Loucy (cell line): ENCODE measurements around the gene KDM4E.
"Not testable (repeated sequence)": the region's sequence is repeated elsewhere in the genome, so short reads cannot be mapped to it uniquely, and the experiment has no call there.

Experiments used
- H2AFZ ChIP-seq: fragments of 200-600 bp; sonication (generic); 2 replicates; pipeline ENCODE4 v1.6.0; 2016; ENCODE audit warnings: antibody characterized with exemption, mild to moderate bottlenecking, low read length, moderate library complexity
- H3F3A ChIP-seq: fragments of 200-600 bp; 2 replicates; pipeline ENCODE4 v1.6.0; 2016; ENCODE audit warnings: antibody characterized with exemption, low read depth, mild to moderate bottlenecking
- H3K27me3 ChIP-seq: fragments of 200-600 bp; sonication (generic); 2 replicates; pipeline ENCODE4 v1.6.1; 2014; ENCODE audit warnings: low read length, mild to moderate bottlenecking; ENCODE audit not compliant: insufficient read depth, poor library complexity, severe bottlenecking
- H3K36me3 ChIP-seq: fragments of 200-600 bp; sonication (generic); 2 replicates; pipeline ENCODE4 v1.6.1; 2016; ENCODE audit warnings: low read length; ENCODE audit not compliant: insufficient read depth
- H3K4me1 ChIP-seq: fragments of 200-600 bp; sonication (generic); 2 replicates; pipeline ENCODE4 v1.5.1; 2014; ENCODE audit warnings: low read length, mild to moderate bottlenecking; ENCODE audit not compliant: insufficient read depth, poor library complexity, severe bottlenecking
- H3K4me2 ChIP-seq: fragments of 200-600 bp; sonication (generic); 2 replicates; pipeline ENCODE4 v1.6.0; 2014; ENCODE audit warnings: antibody characterized with exemption, low read length, low read depth, mild to moderate bottlenecking; ENCODE audit not compliant: poor library complexity, severe bottlenecking
- H3K4me3 ChIP-seq: fragments of 200-600 bp; sonication (generic); 2 replicates; pipeline ENCODE4 v1.5.1; 2014; ENCODE audit warnings: low read length, mild to moderate bottlenecking, mixed read lengths; ENCODE audit not compliant: poor library complexity, severe bottlenecking
- H3K79me2 ChIP-seq: fragments of 200-600 bp; sonication (generic); 2 replicates; pipeline ENCODE4 v1.6.1; 2014; ENCODE audit warnings: low read length; ENCODE audit not compliant: insufficient read depth
- H3K9ac ChIP-seq: fragments of 200-600 bp; sonication (generic); 2 replicates; pipeline ENCODE4 v1.6.0; 2014; ENCODE audit warnings: mild to moderate bottlenecking, low read depth, low read length, moderate library complexity; ENCODE audit not compliant: poor library complexity, severe bottlenecking
- H3K9me2 ChIP-seq: fragments of 200-600 bp; sonication (generic); replicated peaks from 2 replicates; pipeline ENCODE4 v1.6.1; 2016; ENCODE audit warnings: low read depth, low read length, mixed read lengths
- H3K9me3 ChIP-seq: fragments of 200-600 bp; sonication (generic); 2 replicates; pipeline ENCODE4 v1.6.1; 2014; ENCODE audit warnings: mild to moderate bottlenecking, antibody characterized with exemption, low read length, low read depth; ENCODE audit not compliant: insufficient read depth
- H4K20me1 ChIP-seq: fragments of 200-600 bp; sonication (generic); 2 replicates; pipeline ENCODE4 v1.6.0; 2014; ENCODE audit warnings: antibody characterized with exemption, low read length, mild to moderate bottlenecking; ENCODE audit not compliant: insufficient read depth, poor library complexity, severe bottlenecking
- CTCF ChIP-seq: fragments of 200-600 bp; sonication (generic); conservative IDR thresholded peaks from 2 replicates; pipeline ENCODE4 v1.5.1; 2014; ENCODE audit warnings: mild to moderate bottlenecking, antibody characterized with exemption, low read length
- EZH2phosphoT487 ChIP-seq: fragments of 200-600 bp; IDR thresholded peaks from 2 replicates; pipeline ENCODE4 v1.6.1; 2018; ENCODE audit warnings: antibody characterized with exemption, mild to moderate bottlenecking, moderate library complexity, borderline replicate concordance

KDM4E gene

DNA sequence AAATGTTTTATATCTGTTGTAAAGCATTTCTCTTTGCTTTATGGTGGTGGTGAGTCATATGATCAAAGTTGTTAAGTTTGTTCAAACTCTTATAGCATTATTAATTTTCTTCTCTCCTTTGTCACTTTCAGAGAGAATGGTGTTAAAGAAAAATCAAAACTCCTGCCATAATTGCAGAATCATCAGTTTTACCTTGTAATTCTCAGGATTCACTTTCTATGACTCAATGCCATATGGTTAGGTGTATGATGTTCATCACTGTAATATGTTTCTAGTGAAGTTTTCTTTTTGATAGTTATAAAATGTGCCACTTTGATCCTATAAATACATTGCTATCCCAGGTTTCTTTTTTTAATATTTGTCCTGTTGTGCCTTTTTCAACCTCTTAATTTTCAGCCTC, 13.7 kb upstream of the KDM4E start:
- H3K36me3 ChIP-seq = no peaks in the 10 kb centered on the region
- H3K9me3 ChIP-seq = no peaks in the 10 kb centered on the region
- H3K4me1 ChIP-seq = no peaks in the 10 kb centered on the region
- no peak overlapping the region for H3K4me2 ChIP-seq
- no peak overlapping the region for H2AFZ ChIP-seq
- no peaks in the 10 kb centered on the region for H3K79me2 ChIP-seq
- H3K27me3 ChIP-seq = peaks cover 3% of the 10 kb centered on the region
- H3F3A ChIP-seq = no peaks in the 10 kb centered on the region
- H3K4me3 ChIP-seq = no peak overlapping the region
- H3K9ac ChIP-seq = no peak overlapping the region
- no peaks in the 10 kb centered on the region for H3K9me2 ChIP-seq
- TF ChIP-seq EZH2phosphoT487 = no peak
- no peak for TF ChIP-seq CTCF
- no peaks in the 10 kb centered on the region for H4K20me1 ChIP-seq

- no peaks in the 10 kb centered on the region for H3K9me2 ChIP-seq
- no peaks in the 10 kb centered on the region for H3K9me3 ChIP-seq
- H3K9ac ChIP-seq = no peak overlapping the region
- no peaks in the 10 kb centered on the region for H3K36me3 ChIP-seq
- no peak overlapping the region for H3K4me3 ChIP-seq
- H4K20me1 ChIP-seq = no peaks in the 10 kb centered on the region
- H2AFZ ChIP-seq = no peak overlapping the region
- no peak for TF ChIP-seq CTCF
- TF ChIP-seq EZH2phosphoT487 = no peak
- H3K4me1 ChIP-seq = no peaks in the 10 kb centered on the region
- H3K4me2 ChIP-seq = no peak overlapping the region
- H3K27me3 ChIP-seq = no peaks in the 10 kb centered on the region
- no peaks in the 10 kb centered on the region for H3K79me2 ChIP-seq
- H3F3A ChIP-seq = no peaks in the 10 kb centered on the region
These were observed 10.8 kb upstream of the KDM4E start for GRCh38 chr11:95014184-95014821.

- H3K79me2 ChIP-seq = no peaks in the 10 kb centered on the region
- no peaks in the 10 kb centered on the region for H3K9me3 ChIP-seq
- H3K27me3 ChIP-seq = no peaks in the 10 kb centered on the region
- no peaks in the 10 kb centered on the region for H3K4me1 ChIP-seq
- no peaks in the 10 kb centered on the region for H3K9me2 ChIP-seq
- no peak overlapping the region for H3K9ac ChIP-seq
- no peak overlapping the region for H3K4me3 ChIP-seq
- H3K4me2 ChIP-seq = no peak overlapping the region
- no peak for TF ChIP-seq CTCF
- no peak for TF ChIP-seq EZH2phosphoT487
- H2AFZ ChIP-seq = no peak overlapping the region
- H3K36me3 ChIP-seq = no peaks in the 10 kb centered on the region
- H3F3A ChIP-seq = no peaks in the 10 kb centered on the region
- H4K20me1 ChIP-seq = no peaks in the 10 kb centered on the region
These were observed 8.9 kb upstream of the KDM4E start for GRCh38 chr11:95016139-95016538.

DNA sequence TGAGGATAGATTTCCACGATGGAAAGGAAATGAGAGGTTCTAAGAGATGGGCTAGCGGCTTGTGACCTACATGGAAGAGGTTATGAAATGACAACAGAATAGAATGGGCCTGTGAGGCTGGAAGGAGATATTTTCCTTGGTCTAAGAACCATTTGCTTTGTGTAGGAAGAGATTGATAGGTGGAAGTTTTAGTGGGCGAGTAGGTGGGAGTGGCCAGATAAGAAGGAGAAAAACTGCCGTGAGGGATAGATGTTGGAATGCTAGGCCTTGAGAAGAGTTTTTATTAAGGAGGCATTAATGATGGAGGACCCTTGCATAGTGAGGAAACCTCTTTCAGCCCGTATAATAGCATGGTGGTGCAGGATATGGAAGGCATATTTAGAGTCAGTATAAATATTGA, 3.6 kb upstream of the KDM4E start:
- not testable (repeated sequence) for H3K4me2 ChIP-seq, H3K4me1 ChIP-seq, H3K27me3 ChIP-seq, H3K9me2 ChIP-seq, H3K9ac ChIP-seq, H3K9me3 ChIP-seq, H4K20me1 ChIP-seq, H3K36me3 ChIP-seq, H3K79me2 ChIP-seq, H2AFZ ChIP-seq, H3F3A ChIP-seq, H3K4me3 ChIP-seq

GRCh38 chr11:95025594-95025993, 536 bp downstream of the KDM4E start:
- H3K4me3 ChIP-seq, H4K20me1 ChIP-seq, H3K9me3 ChIP-seq, H3K4me2 ChIP-seq, H3F3A ChIP-seq, H3K9ac ChIP-seq, H3K79me2 ChIP-seq, H2AFZ ChIP-seq, H3K4me1 ChIP-seq, H3K36me3 ChIP-seq, H3K9me2 ChIP-seq, H3K27me3 ChIP-seq: not testable (repeated sequence)
